Pulmonary artery endothelial cell (primary cell): ENCODE measurements around the gene PIEZO1. TPM values are rescaled to one million over a fixed set of nuclear protein-coding genes. Genes with fewer than 3 reads are reported as not detected.

ENCODE experiments used
- DNase-seq: peaks from one replicate; pipeline ENCODE4 v3.0.0-alpha.2; 2011; ENCODE audit warnings: low read depth, low spot score
- total RNA-seq: library from RNA; depleted of rRNA; stranded (reverse); fragments of >200 nt; gene quantifications from 2 replicates; pipeline ENCODE4 v1.2.3, GENCODE V29; 2014

The PIEZO1 gene
- total RNA-seq, 1 donor from 2014 or later, result 254 TPM

GRCh38 chr16:88705801-88706228, 79.2 kb downstream of the PIEZO1 start:
- DNase-seq, result no peak

- DNase-seq, result no peak
Observed at GRCh38 chr16:88705076-88705684, 79.8 kb downstream of the PIEZO1 start.

GRCh38 chr16:88703486-88704309, 81.3 kb downstream of the PIEZO1 start:
- no peak for DNase-seq

GRCh38 chr16:88702371-88703210, 82.4 kb downstream of the PIEZO1 start:
- DNase-seq, result no peak

- no peak for DNase-seq
Observed at GRCh38 chr16:88701581-88702370, 83.2 kb downstream of the PIEZO1 start.

- DNase-seq, result peak; percentile 85
Observed at GRCh38 chr16:88700636-88701482, 84.2 kb downstream of the PIEZO1 start.

GRCh38 chr16:88700322-88700635, 84.7 kb downstream of the PIEZO1 start:
- DNase-seq, result no peak

GRCh38 chr16:88699180-88699579, 85.8 kb downstream of the PIEZO1 start:
- no peak for DNase-seq

- DNase-seq, result no peak
Observed at GRCh38 chr16:88698646-88699045, 86.4 kb downstream of the PIEZO1 start.

- no peak for DNase-seq
Observed at GRCh38 chr16:88697831-88698615, 87.0 kb downstream of the PIEZO1 start.

- no peak for DNase-seq
Observed at GRCh38 chr16:88697116-88697830, 87.7 kb downstream of the PIEZO1 start.

GRCh38 chr16:88696441-88696840, 88.6 kb downstream of the PIEZO1 start:
- DNase-seq, result no peak

- no peak for DNase-seq
Observed at GRCh38 chr16:88695753-88696152, 89.3 kb downstream of the PIEZO1 start.

- no peak for DNase-seq
Observed at GRCh38 chr16:88695218-88695617, 89.8 kb downstream of the PIEZO1 start.

GRCh38 chr16:88694221-88695087, 90.6 kb downstream of the PIEZO1 start:
- DNase-seq, result no peak

GRCh38 chr16:88693420-88694177, 91.4 kb downstream of the PIEZO1 start:
- DNase-seq, result no peak

GRCh38 chr16:88692861-88693260, 92.2 kb downstream of the PIEZO1 start:
- DNase-seq, result no peak
